Activated naive CD4-positive, alpha-beta T cell (primary cell): ENCODE data around the gene FAM171A2.
"Not testable (repeated sequence)": the region's sequence is repeated elsewhere in the genome, so short reads cannot be mapped to it uniquely, and the experiment has no call there.

Experiments used
- DNase-seq, 4 experiments: peaks; one replicate each; lab custom pipeline; 2025; lab: John Stamatoyannopoulos, UW

FAM171A2 gene

GRCh38 chr17:44347206-44348055 lies 16.2 kb downstream of the FAM171A2 start:
- DNase-seq: not testable (repeated sequence)

GRCh38 chr17:44346064-44346844 lies 17.4 kb downstream of the FAM171A2 start:
- no peak for DNase-seq

GRCh38 chr17:44345454-44346026 lies 18.1 kb downstream of the FAM171A2 start:
- peak in 1 of 4 experiments; percentile 29 for DNase-seq

GRCh38 chr17:44344939-44345453 lies 18.7 kb downstream of the FAM171A2 start, which contains the start of gene GRN:
GRN (plus strand) TSS chr17:44345302; CDS start chr17:44349165, 3,863 bp downstream.
- peak; percentile 34 to 71 (median 52) for DNase-seq

- no peak for DNase-seq
These were observed 20.0 kb downstream of the FAM171A2 start for GRCh38 chr17:44343510-44344209.

- DNase-seq: not testable (repeated sequence)
These were observed 23.1 kb downstream of the FAM171A2 start for GRCh38 chr17:44340553-44340952.

GRCh38 chr17:44338702-44339101 lies 25.0 kb downstream of the FAM171A2 start:
- DNase-seq: no peak

GRCh38 chr17:44335968-44336367 lies 27.7 kb downstream of the FAM171A2 start:
- no peak for DNase-seq

- DNase-seq: no peak
These were observed 28.1 kb downstream of the FAM171A2 start for GRCh38 chr17:44335564-44335963.

- no peak for DNase-seq
These were observed 28.9 kb downstream of the FAM171A2 start for GRCh38 chr17:44334727-44335126.

- DNase-seq: no peak
These were observed 29.3 kb downstream of the FAM171A2 start for GRCh38 chr17:44334315-44334714.

GRCh38 chr17:44333371-44333770 lies 30.3 kb downstream of the FAM171A2 start:
- DNase-seq: no peak

- peak in 2 of 4 experiments; percentile 32 to 33 for DNase-seq
These were observed 32.3 kb downstream of the FAM171A2 start for GRCh38 chr17:44331249-44331760.

- not testable (repeated sequence) for DNase-seq
These were observed 33.4 kb downstream of the FAM171A2 start for GRCh38 chr17:44330263-44330662.

- DNase-seq: not testable (repeated sequence)
These were observed 34.1 kb downstream of the FAM171A2 start for GRCh38 chr17:44329516-44329915.

- DNase-seq: no peak
These were observed 35.8 kb downstream of the FAM171A2 start for GRCh38 chr17:44327715-44328449.

GRCh38 chr17:44326861-44327444 lies 36.7 kb downstream of the FAM171A2 start:
- peak; percentile 68 to 90 (median 82) for DNase-seq

GRCh38 chr17:44324571-44325275 lies 38.9 kb downstream of the FAM171A2 start, which contains the start of gene SLC25A39:
SLC25A39 (minus strand) TSS chr17:44324823; CDS start chr17:44323562, 1,261 bp downstream.
- DNase-seq: peak; percentile 74 to 94 (median 84)

- DNase-seq: no peak
These were observed 39.5 kb downstream of the FAM171A2 start for GRCh38 chr17:44324092-44324570.
